Measurements from ENCODE around the gene CPLX3.

DNA sequence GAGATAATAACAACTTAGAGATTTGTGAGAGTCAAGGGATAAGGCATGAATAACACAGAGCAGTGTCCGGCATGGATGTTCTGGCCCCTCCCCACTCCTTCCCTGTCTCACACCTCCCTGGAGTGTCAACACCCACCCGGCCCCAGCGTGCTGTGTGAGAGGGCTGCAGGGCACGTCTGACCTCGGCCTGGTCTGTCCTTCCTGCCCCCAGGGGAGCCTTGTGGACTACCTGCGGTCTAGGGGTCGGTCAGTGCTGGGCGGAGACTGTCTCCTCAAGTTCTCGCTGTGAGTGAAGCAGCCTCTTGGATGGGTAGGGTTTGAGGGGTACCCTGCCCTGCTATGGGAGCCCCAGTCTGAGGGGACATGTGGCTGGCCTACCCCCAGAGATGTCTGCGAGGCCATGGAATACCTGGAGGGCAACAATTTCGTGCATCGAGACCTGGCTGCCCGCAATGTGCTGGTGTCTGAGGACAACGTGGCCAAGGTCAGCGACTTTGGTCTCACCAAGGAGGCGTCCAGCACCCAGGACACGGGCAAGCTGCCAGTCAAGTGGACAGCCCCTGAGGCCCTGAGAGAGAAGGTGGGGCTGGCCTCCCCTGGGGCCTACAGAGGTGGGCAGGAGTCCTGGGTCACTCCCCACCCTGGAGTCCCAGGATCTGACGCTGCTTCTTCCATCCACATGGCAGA, 25.0 kb upstream of the CPLX3 start:
- TF ChIP-seq, protein P1, sequence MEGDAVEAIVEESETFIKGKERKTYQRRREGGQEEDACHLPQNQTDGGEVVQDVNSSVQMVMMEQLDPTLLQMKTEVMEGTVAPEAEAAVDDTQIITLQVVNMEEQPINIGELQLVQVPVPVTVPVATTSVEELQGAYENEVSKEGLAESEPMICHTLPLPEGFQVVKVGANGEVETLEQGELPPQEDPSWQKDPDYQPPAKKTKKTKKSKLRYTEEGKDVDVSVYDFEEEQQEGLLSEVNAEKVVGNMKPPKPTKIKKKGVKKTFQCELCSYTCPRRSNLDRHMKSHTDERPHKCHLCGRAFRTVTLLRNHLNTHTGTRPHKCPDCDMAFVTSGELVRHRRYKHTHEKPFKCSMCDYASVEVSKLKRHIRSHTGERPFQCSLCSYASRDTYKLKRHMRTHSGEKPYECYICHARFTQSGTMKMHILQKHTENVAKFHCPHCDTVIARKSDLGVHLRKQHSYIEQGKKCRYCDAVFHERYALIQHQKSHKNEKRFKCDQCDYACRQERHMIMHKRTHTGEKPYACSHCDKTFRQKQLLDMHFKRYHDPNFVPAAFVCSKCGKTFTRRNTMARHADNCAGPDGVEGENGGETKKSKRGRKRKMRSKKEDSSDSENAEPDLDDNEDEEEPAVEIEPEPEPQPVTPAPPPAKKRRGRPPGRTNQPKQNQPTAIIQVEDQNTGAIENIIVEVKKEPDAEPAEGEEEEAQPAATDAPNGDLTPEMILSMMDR (IDR thresholded peaks at IDR 0.05): no peak
- TF ChIP-seq POLR2A (IDR thresholded peaks at IDR 0.05): no peak
- no peak for TF ChIP-seq EP300 (IDR thresholded peaks at IDR 0.05)
